Calu3 (cell line): ENCODE data around the gene KRT81. TPM values are rescaled to one million over a fixed set of nuclear protein-coding genes. Genes with fewer than 3 reads are reported as not detected.

Source experiments
- BruUV-seq: library from RNA; stranded (reverse); fragments of 400-500 nt; replicated peaks from 2 replicates; lab custom pipeline; 2021; lab: Mats Ljungman, UMichigan
- CTCF ChIA-PET: fragments of 300-600 bp; sonication (Branson Sonifier 250); formaldehyde crosslinking; loops from one replicate; lab custom pipeline; 2022; ENCODE audit warnings: antibody characterized with exemption; lab: Charles Lee
- DNase-seq: peaks from one replicate; pipeline ENCODE4 v3.0.0; 2022
- H3K27ac Mint-ChIP-seq: one replicate; pipeline ENCODE4 v1.8.0; 2022; ENCODE audit warnings: mixed read lengths; ENCODE audit not compliant: unreplicated experiment
- H3K27me3 Mint-ChIP-seq: one replicate; pipeline ENCODE4 v1.8.0; 2022; ENCODE audit warnings: mixed read lengths; ENCODE audit not compliant: unreplicated experiment
- H3K36me3 Mint-ChIP-seq: one replicate; pipeline ENCODE4 v1.8.0; 2022; ENCODE audit warnings: mild to moderate bottlenecking, moderate library complexity, mixed read lengths; ENCODE audit not compliant: insufficient read depth, unreplicated experiment
- H3K4me1 Mint-ChIP-seq: one replicate; pipeline ENCODE4 v1.8.0; 2022; ENCODE audit warnings: mild to moderate bottlenecking, low read depth, mixed read lengths; ENCODE audit not compliant: unreplicated experiment
- H3K4me3 Mint-ChIP-seq: one replicate; pipeline ENCODE4 v1.8.0; 2022; ENCODE audit warnings: mild to moderate bottlenecking, low read depth, moderate library complexity, mixed read lengths; ENCODE audit not compliant: unreplicated experiment
- H3K9me3 Mint-ChIP-seq: one replicate; pipeline ENCODE4 v1.8.0; 2022; ENCODE audit warnings: low read depth, mixed read lengths; ENCODE audit not compliant: unreplicated experiment
- CTCF ChIP-seq: fragments of 200-600 bp; IDR thresholded peaks from one replicate; pipeline ENCODE4 v1.8.0; 2022; ENCODE audit warnings: antibody characterized with exemption; ENCODE audit not compliant: unreplicated experiment
- intact Hi-C: fragments of 100-400 bp; cut with micrococcal nuclease; formaldehyde crosslinking; loops from one replicate; pipeline ENCODE4 v1.10.0; 2022; ENCODE audit not compliant: unreplicated experiment
- total RNA-seq: library from RNA; stranded (reverse); gene quantifications from 2 replicates; pipeline ENCODE4 v1.2.3, GENCODE V29; 2022

The KRT81 gene
- total RNA-seq, 1 experiment from 2014 or later: 0.28 TPM

- CTCF ChIA-PET: no interaction called here
- H3K36me3 Mint-ChIP-seq: no peaks in the 10 kb centered on the region
- H3K27ac Mint-ChIP-seq: no peak overlapping the region
Measured at GRCh38 chr12:52331833-52332232, 40.5 kb upstream of the KRT81 start.

GRCh38 chr12:52331039-52331438 lies 39.7 kb upstream of the KRT81 start:
- BruUV-seq: no TSS peak
- DNase-seq: no peak
- H3K4me1 Mint-ChIP-seq: peaks cover 32% of the 10 kb centered on the region
- no peak overlapping the region for H3K4me3 Mint-ChIP-seq
- CTCF ChIA-PET: no interaction called here
- no peak overlapping the region for H3K27ac Mint-ChIP-seq
- TF ChIP-seq CTCF: no peak
- H3K9me3 Mint-ChIP-seq: peaks cover 3% of the 10 kb centered on the region
- no peaks in the 10 kb centered on the region for H3K36me3 Mint-ChIP-seq
- intact Hi-C loops: no loop called here
- peaks cover 13% of the 10 kb centered on the region for H3K27me3 Mint-ChIP-seq

More at GRCh38 chr12:52331833-52332232, 40.5 kb upstream of the KRT81 start:
- peaks cover 13% of the 10 kb centered on the region for H3K27me3 Mint-ChIP-seq
- TF ChIP-seq CTCF: no peak
- H3K9me3 Mint-ChIP-seq: peaks cover 3% of the 10 kb centered on the region
- intact Hi-C loops: no loop called here
- DNase-seq: no peak
- BruUV-seq: no TSS peak
- H3K4me1 Mint-ChIP-seq: peaks cover 37% of the 10 kb centered on the region
- no peak overlapping the region for H3K4me3 Mint-ChIP-seq

GRCh38 chr12:52327830-52328500 lies 36.6 kb upstream of the KRT81 start:
- CTCF ChIA-PET: interaction anchor here (0.7 to 2.6 kb wide), 16 partner anchors 17 to 556 kb away, joined by 3 to 20 read pairs (median 4); partner anchors contain the start of gene KRT80
- no peak for DNase-seq
- H3K4me1 Mint-ChIP-seq: peaks cover 23% of the 10 kb centered on the region
- BruUV-seq: no TSS peak
- peaks cover 3% of the 10 kb centered on the region for H3K9me3 Mint-ChIP-seq
- H3K4me3 Mint-ChIP-seq: no peak overlapping the region
- intact Hi-C loops: loop anchor here (2.0 to 10.0 kb wide), 2 partner anchors 83 to 171 kb away; no protein-coding TSS in a partner anchor
- H3K27me3 Mint-ChIP-seq: peaks cover 13% of the 10 kb centered on the region
- peak overlapping the region; percentile 64 for H3K27ac Mint-ChIP-seq
- no peak for TF ChIP-seq CTCF
- H3K36me3 Mint-ChIP-seq: no peaks in the 10 kb centered on the region

- DNase-seq: peak; percentile 86
- peak; percentile 86 for TF ChIP-seq CTCF
- Mint-ChIP-seq H3K27ac (peak overlapping the region; percentile 64), H3K27me3 (peaks cover 11% of the 10 kb centered on the region), H3K4me3 (no peak overlapping the region), H3K4me1 (peaks cover 23% of the 10 kb centered on the region), H3K36me3 (no peaks in the 10 kb centered on the region), H3K9me3 (peaks cover 3% of the 10 kb centered on the region)
- CTCF ChIA-PET: interaction anchor here (0.7 to 2.6 kb wide), 16 partner anchors 16 to 557 kb away, joined by 3 to 20 read pairs (median 4); partner anchors contain the start of gene KRT80
- no TSS peak for BruUV-seq
- intact Hi-C loops: loop anchor here (2.0 to 10.0 kb wide), 2 partner anchors 82 to 170 kb away; no protein-coding TSS in a partner anchor
Measured at GRCh38 chr12:52327052-52327829, 35.9 kb upstream of the KRT81 start.
